Lower leg skin (tissue), 4 donors: ENCODE results near the gene BIN1. TPM values are rescaled to one million over a fixed set of nuclear protein-coding genes. Genes with fewer than 3 reads are reported as not detected.

Experiments
- DNase-seq, 2 donors: peaks; one replicate each; pipeline ENCODE4 v3.0.0-alpha.2; 2019; ENCODE audit warnings: low spot score in 2 of 2
- H3K4me3 ChIP-seq: fragments of 200-600 bp; sonication (generic); 2 replicates; pipeline ENCODE4 v1.5.1; 2017; ENCODE audit warnings: mild to moderate bottlenecking, low read depth; ENCODE audit not compliant: poor library complexity, severe bottlenecking
- POLR2A ChIP-seq, 2 donors: fragments of 450-650 bp; IDR thresholded peaks; one replicate each; pipeline ENCODE4 v1.6.1; 2016 to 2017; ENCODE audit warnings: antibody characterized with exemption in 2 of 2, mild to moderate bottlenecking in 1 of 2, moderate library complexity in 1 of 2
- WGBS, 2 donors: methylation state at CpG; one replicate each; pipeline ENCODE4 v1.1.5; 2018; 5-methylcytosine and 5-hydroxymethylcytosine counted together
- intact Hi-C: fragments of 100-400 bp; cut with DNase I; formaldehyde crosslinking; loops from one replicate; pipeline ENCODE4 v1.15.0; 2023; ENCODE audit warnings: low total_unique reads
- total RNA-seq, 4 donors: library from RNA; depleted of rRNA; stranded (reverse); fragments of >200 nt; gene quantifications; one replicate each; pipeline ENCODE4 v1.1.0, GENCODE V29; 2016
- TF ChIP-seq, protein P1 (sequence below), 3 donors: fragments of 450-650 bp; IDR thresholded peaks; one replicate each; pipeline ENCODE4 v1.5.1; 2016; ENCODE audit warnings: antibody characterized with exemption in 3 of 3, mild to moderate bottlenecking in 3 of 3, moderate library complexity in 2 of 3

Gene BIN1
- total RNA-seq, 4 donors from 2014 or later, result 8.4 to 18.2 (median 9.8) TPM

DNA sequence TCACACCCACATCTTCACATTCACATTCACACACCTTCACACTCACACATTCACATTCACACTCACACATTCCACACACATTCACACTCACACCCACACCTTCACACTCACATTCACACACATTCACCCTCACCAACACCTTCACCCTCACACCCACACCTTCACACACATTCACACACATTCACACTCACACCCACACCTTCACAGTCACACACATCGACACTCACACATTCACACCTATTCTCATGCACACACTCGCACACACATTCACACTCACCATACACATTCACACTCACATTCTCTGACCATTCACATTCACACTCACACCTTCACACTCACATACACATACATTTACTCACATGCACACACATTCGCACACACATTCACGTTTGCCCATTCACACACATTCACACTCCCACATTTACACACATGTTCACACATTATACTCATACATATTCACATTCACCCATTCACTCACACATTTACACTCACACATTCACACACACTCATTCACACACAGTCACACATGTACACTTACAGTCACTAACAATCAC is 62.7 kb downstream of the BIN1 start:
- TF ChIP-seq, protein P1, sequence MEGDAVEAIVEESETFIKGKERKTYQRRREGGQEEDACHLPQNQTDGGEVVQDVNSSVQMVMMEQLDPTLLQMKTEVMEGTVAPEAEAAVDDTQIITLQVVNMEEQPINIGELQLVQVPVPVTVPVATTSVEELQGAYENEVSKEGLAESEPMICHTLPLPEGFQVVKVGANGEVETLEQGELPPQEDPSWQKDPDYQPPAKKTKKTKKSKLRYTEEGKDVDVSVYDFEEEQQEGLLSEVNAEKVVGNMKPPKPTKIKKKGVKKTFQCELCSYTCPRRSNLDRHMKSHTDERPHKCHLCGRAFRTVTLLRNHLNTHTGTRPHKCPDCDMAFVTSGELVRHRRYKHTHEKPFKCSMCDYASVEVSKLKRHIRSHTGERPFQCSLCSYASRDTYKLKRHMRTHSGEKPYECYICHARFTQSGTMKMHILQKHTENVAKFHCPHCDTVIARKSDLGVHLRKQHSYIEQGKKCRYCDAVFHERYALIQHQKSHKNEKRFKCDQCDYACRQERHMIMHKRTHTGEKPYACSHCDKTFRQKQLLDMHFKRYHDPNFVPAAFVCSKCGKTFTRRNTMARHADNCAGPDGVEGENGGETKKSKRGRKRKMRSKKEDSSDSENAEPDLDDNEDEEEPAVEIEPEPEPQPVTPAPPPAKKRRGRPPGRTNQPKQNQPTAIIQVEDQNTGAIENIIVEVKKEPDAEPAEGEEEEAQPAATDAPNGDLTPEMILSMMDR (IDR thresholded peaks at IDR 0.05), result no peak
- TF ChIP-seq POLR2A (IDR thresholded peaks at IDR 0.05), result no peak
- no peak for DNase-seq
- 93 to 94% methylated on average over 4 of the region's 4 CpGs for WGBS, 2 donors
- H3K4me3 ChIP-seq, result no peak overlapping the region
- intact Hi-C loops, result no loop called here

DNA sequence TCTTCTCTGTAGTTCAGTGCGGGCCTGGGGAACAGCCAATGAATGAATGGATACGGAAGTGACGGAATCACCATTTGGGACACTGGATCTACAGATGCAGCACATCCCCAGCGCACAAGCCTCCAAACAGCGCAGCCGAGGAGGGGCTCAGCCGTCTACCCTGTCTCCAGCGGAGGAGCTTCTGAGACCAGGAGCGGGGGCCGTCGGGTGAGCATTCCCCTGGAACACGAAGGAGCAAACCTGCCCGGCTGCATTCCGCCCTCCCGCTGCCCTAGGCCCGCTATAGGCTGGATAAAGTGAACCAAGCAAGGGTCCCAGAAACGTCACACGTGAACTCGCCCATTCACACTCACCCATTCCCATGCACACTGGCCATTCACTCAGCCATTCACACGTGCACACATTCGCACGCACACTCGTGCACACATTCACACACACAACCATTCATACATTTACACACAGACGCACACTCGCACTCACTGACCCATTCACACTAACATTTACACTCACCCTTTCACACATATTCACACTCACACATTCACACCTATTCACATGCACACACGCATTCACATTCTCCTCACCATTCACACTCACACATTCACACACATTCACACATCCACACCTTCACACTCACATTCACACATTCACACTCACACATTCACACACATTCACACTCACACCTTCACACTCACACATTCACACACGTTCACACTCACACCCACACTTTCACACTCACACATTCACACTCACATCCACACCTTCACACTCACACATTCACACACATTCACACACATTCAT is 63.4 kb downstream of the BIN1 start:
- WGBS, 2 donors, result 81 to 84% methylated on average over 27 of the region's 27 CpGs

DNA sequence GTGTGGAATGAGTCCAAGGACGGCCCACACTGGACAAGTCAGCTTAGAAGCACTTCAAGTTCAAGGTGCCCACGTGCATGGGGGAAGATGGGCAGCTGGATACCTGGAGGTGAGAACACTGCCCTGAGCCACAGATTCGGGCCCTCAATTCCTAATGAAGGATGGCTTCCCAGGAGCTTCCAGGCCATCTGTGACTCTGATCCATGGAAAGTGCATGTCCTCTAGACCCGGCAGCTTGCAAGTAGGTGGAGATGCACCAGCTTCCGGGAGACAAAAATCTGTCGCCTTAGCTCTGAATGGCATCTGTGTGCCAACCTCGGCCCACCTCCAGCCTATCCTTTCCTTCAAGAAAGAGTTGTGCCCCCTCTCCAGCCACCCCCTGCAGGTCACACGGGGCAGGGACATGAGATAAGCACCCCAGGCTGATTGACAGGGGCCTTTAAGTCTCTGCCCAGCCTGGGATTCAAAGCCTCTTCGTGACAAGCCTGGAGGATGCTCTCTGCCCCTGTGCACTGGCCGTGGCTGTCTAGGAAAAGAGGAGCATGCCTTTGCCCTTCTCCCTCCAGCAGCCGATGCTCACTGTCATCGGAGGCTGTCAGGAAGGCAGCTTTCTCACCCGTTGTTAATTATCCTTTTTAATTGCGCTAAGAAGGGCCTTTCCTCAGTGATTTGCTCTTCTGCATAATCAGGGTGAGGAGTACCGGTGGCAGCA is 65.5 kb downstream of the BIN1 start:
- TF ChIP-seq, protein P1 (IDR thresholded peaks at IDR 0.05), result no peak
- no peak for TF ChIP-seq POLR2A (IDR thresholded peaks at IDR 0.05)
- 79 to 89% methylated on average over 15 of the region's 15 CpGs for WGBS, 2 donors
- intact Hi-C loops, result no loop called here
- DNase-seq, result peak in 1 of 2 donors; percentile 46
- no peak overlapping the region for H3K4me3 ChIP-seq

More for the DNA sequence above, 63.4 kb downstream of the BIN1 start:
- DNase-seq, result peak in 1 of 2 donors; percentile 83
- intact Hi-C loops, result no loop called here
- no peak overlapping the region for H3K4me3 ChIP-seq
- no peak for TF ChIP-seq POLR2A (IDR thresholded peaks at IDR 0.05)
- TF ChIP-seq, protein P1 (IDR thresholded peaks at IDR 0.05), result no peak

DNA sequence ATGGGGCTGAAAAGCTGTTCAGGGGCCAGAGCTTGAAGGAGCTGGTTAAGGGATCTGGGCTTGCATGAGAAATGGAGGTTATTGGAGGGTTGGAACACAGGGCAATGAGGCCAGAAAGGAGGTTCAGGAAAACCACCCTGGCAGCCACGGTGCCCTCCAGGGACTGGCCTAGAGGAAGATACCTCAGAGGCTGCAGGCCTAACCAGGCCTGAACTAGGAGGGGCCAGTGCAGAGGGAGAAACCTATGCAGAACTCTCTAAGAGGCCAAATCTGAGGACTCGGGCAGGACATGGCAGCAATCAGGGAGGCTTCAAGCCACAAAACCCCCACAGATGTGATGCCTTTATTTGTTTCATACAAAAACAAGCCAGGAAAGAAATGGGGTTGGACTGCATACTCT is 66.8 kb downstream of the BIN1 start:
- peak in 1 of 2 donors; percentile 46 for DNase-seq
- 84 to 87% methylated on average over 2 of the region's 2 CpGs for WGBS, 2 donors
- TF ChIP-seq, protein P1 (IDR thresholded peaks at IDR 0.05), result no peak
- TF ChIP-seq POLR2A (IDR thresholded peaks at IDR 0.05), result no peak
- intact Hi-C loops, result no loop called here
- H3K4me3 ChIP-seq, result no peak overlapping the region

DNA sequence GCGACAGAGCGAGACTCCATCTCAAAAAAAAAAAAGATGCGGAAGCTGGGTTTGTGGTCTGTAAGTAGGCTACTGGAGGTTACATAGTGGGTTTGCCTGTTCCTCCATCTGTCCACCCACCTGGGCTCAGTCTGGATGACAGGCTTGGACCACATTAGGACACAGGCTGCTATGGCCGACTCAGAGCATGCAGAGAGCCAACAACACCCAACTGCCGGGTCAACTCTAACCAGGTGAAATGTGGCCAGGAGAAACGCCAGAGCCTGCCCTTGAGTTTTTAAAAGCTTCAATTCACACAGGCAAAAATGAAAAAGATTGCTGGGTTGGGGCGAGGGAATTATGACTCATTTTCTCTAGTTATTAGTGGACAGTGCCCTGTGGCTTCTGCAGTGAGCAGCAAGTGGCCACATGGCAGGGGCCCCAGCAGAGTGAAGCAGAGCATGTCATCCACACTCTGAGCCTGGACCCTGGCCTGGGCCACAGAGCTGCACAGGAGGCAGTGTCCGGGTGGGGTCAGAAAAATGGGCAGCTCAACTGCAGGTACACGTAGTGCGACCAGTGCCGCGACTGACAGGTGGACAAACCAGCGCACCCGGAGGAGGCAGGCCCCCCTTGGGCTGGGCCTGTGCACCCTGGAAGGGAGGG is 67.4 kb downstream of the BIN1 start:
- WGBS, 2 donors, result 90 to 95% methylated on average over 13 to 14 of the region's 14 CpGs
- H3K4me3 ChIP-seq, result no peak overlapping the region
- peak in 1 of 2 donors; percentile 66 for DNase-seq
- intact Hi-C loops, result no loop called here
- TF ChIP-seq POLR2A (IDR thresholded peaks at IDR 0.05), result no peak
- TF ChIP-seq, protein P1 (IDR thresholded peaks at IDR 0.05), result no peak
